Activated CD4-positive, alpha-beta memory T cell treated with anti-CD3 and anti-CD28 coated beads for 36 hours (primary cell): ENCODE measurements around the gene SIGLEC11. TPM values are rescaled to one million over a fixed set of nuclear protein-coding genes. Genes with fewer than 3 reads are reported as not detected.
"Not testable (repeated sequence)": the region's sequence is repeated elsewhere in the genome, so short reads cannot be mapped to it uniquely, and the experiment has no call there.

Source experiments
- CTCF ChIA-PET: fragments of 350-600 bp; sonication (Branson Sonifier 250); formaldehyde crosslinking; loops from one replicate; lab custom pipeline; 2021; ENCODE audit warnings: antibody characterized with exemption, inconsistent platforms; lab: Charles Lee
- POLR2A ChIA-PET: fragments of 350-600 bp; sonication (Branson Sonifier 250); formaldehyde crosslinking; loops from one replicate; lab custom pipeline; 2021; ENCODE audit warnings: antibody characterized with exemption; lab: Charles Lee
- DNase-seq: peaks from one replicate; pipeline ENCODE4 v3.0.0-alpha.2; 2020
- H3K27ac Mint-ChIP-seq: one replicate; pipeline ENCODE4 v1.8.0; 2021; ENCODE audit warnings: mixed read lengths
- H3K27me3 Mint-ChIP-seq: one replicate; pipeline ENCODE4 v1.8.0; 2021; ENCODE audit warnings: mixed read lengths
- H3K36me3 Mint-ChIP-seq: one replicate; pipeline ENCODE4 v1.8.0; 2021; ENCODE audit warnings: mixed read lengths
- H3K4me1 Mint-ChIP-seq: one replicate; pipeline ENCODE4 v1.8.0; 2021; ENCODE audit warnings: low read depth, mixed read lengths
- H3K4me3 Mint-ChIP-seq: one replicate; pipeline ENCODE4 v1.8.0; 2021; ENCODE audit warnings: mild to moderate bottlenecking, mixed read lengths
- H3K9me3 Mint-ChIP-seq: one replicate; pipeline ENCODE4 v1.8.0; 2021; ENCODE audit warnings: mixed read lengths
- intact Hi-C: fragments of 100-400 bp; cut with micrococcal nuclease; formaldehyde crosslinking; loops from one replicate; pipeline ENCODE4 v1.15.1; 2023
- total RNA-seq, 2 experiments: library from RNA; stranded (reverse); gene quantifications; one replicate each; pipeline ENCODE4 v1.2.3, GENCODE V29; 2021

SIGLEC11 gene
- total RNA-seq, 2 experiments from 2014 or later, result not detected

DNA sequence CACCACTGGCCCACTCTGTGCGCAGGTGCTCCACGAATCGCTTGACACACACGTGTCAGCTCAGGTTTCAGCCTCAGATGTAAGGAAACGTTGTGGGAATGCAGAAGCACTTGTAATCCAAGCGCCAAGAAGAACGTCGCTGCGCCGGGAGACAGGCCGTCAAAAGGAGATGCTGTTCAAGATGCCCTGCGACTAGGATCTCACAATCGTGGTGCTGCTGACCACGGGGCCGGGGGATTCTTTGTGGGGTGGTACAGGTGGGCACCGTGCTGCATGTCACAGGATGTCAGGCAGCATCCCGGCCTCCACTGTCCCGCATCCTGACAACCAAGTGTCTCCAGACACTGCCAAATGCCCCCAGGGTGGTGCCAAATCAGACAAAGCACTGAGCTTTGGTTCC lies 16.9 kb upstream of the SIGLEC11 start:
- no peaks in the 10 kb centered on the region for H3K9me3 Mint-ChIP-seq
- intact Hi-C loops, result no loop called here
- H3K4me3 Mint-ChIP-seq, result no peak overlapping the region
- CTCF ChIA-PET, result interaction anchor here (1.9 to 14.1 kb wide), 2 partner anchors 40 to 45 kb away, joined by 4 to 114 read pairs; no protein-coding TSS in a partner anchor
- no peaks in the 10 kb centered on the region for H3K4me1 Mint-ChIP-seq
- POLR2A ChIA-PET, result no interaction called here
- H3K27ac Mint-ChIP-seq, result no peak overlapping the region
- H3K36me3 Mint-ChIP-seq, result peaks cover 13% of the 10 kb centered on the region
- no peak for DNase-seq
- H3K27me3 Mint-ChIP-seq, result no peaks in the 10 kb centered on the region

DNA sequence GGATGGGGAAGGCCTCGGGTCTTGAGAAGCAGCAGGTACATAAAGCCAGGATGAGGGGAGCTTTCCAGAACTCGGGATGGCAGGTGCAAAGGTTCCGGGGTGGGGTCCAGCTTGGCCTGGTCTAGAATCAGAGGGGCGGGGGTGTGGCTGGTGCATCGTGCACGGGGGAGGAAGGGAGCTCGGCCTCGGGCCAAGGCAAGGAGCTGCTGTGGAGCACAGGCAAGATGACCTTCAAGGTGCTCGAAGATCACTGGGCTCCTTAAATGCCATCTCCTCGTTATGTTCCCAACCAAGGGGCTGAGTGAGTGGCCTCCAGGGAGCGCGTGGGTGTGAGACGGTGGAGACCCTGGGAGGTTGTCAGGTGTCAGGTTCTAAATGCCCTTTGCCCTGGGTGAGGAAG lies 16.1 kb upstream of the SIGLEC11 start:
- POLR2A ChIA-PET, result no interaction called here
- CTCF ChIA-PET, result interaction anchor here (0.6 to 14.1 kb wide), 3 partner anchors 39 to 253 kb away, joined by 3 to 114 read pairs (median 4); no protein-coding TSS in a partner anchor
- Mint-ChIP-seq H3K9me3 (no peaks in the 10 kb centered on the region), H3K27ac (no peak overlapping the region), H3K4me3 (no peak overlapping the region), H3K36me3 (peaks cover 13% of the 10 kb centered on the region), H3K27me3 (no peaks in the 10 kb centered on the region), H3K4me1 (no peaks in the 10 kb centered on the region)
- intact Hi-C loops, result no loop called here
- no peak for DNase-seq

DNA sequence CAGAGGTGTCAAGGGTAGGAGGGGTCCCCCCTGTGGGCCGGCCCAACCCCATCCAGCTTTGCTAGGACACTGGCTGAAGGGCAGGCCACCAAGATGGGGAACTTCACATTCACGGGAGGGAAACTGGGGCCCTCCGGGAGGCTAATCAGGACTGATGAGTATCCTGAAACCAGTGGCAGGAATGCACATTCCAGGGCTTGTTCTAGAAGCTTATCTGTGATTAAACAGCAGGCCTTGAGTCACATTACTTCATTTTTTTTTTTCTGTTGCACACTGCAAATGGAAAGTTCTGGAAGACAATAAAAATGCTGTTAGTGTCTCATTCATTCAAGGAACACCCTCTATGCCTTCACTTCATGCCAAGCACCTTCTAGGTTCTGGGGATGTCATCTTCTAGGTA lies 15.5 kb upstream of the SIGLEC11 start:
- no peaks in the 10 kb centered on the region for H3K4me1 Mint-ChIP-seq

DNA sequence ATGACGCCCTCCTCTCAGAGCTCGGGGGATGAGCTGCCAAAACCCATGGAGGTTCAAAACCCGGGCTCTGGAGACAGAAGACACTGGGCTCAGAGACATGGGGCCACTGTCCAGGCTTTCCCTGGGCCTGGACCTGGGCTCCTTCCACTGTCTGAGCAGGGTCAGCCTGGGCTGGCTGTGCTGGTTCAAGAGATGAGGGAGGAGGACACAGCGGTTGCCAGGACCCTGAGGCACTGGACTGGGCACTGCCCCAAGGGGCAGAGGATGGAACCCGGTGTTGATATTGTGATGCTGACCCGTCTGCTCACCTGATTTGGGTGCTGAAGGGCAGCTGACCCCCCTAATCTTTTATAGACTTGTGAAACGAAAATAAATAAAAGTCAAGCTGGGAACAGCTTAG lies 14.1 kb upstream of the SIGLEC11 start:
- intact Hi-C loops, result no loop called here
- ChIA-PET CTCF (interaction anchor here (14.1 kb wide), 1 partner anchor 37 kb away, joined by 114 read pairs; no protein-coding TSS in a partner anchor), POLR2A (no interaction called here)

More for the DNA sequence above, 15.5 kb upstream of the SIGLEC11 start:
- ChIA-PET POLR2A (no interaction called here), CTCF (interaction anchor here (14.1 kb wide), 1 partner anchor 38 kb away, joined by 114 read pairs; no protein-coding TSS in a partner anchor)
- intact Hi-C loops, result no loop called here
- no peak for DNase-seq
- no peak overlapping the region for H3K27ac Mint-ChIP-seq
- H3K9me3 Mint-ChIP-seq, result no peaks in the 10 kb centered on the region
- H3K36me3 Mint-ChIP-seq, result peaks cover 8% of the 10 kb centered on the region
- no peaks in the 10 kb centered on the region for H3K27me3 Mint-ChIP-seq
- no peak overlapping the region for H3K4me3 Mint-ChIP-seq

DNA sequence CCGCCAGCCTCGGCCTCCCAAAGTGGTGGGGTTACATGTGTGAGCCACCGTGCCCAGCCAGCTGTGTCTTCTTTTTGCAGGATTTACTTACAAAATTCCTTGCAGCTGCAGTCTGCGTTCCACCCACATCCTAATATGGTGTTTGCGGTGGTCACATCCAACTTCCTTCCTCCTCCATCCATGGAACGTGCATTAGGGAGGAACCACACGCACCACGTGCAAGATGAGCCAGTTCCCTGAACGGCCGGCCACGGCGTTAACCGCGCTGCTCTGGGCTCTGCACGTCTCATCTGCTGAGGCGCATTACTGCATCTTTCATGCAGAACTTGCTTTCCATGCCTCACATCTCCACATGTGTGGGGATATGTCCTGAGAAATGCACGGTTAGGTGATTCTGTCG lies 13.0 kb upstream of the SIGLEC11 start:
- no peaks in the 10 kb centered on the region for H3K9me3 Mint-ChIP-seq
- no peak for DNase-seq
- POLR2A ChIA-PET, result no interaction called here
- H3K4me3 Mint-ChIP-seq, result no peak overlapping the region
- intact Hi-C loops, result no loop called here
- H3K27me3 Mint-ChIP-seq, result peaks cover 3% of the 10 kb centered on the region
- CTCF ChIA-PET, result no interaction called here
- no peak overlapping the region for H3K27ac Mint-ChIP-seq
- H3K4me1 Mint-ChIP-seq, result no peaks in the 10 kb centered on the region
- peaks cover 7% of the 10 kb centered on the region for H3K36me3 Mint-ChIP-seq

More for the DNA sequence above, 14.1 kb upstream of the SIGLEC11 start:
- H3K4me1 Mint-ChIP-seq, result no peaks in the 10 kb centered on the region
- H3K36me3 Mint-ChIP-seq, result peaks cover 7% of the 10 kb centered on the region
- no peaks in the 10 kb centered on the region for H3K9me3 Mint-ChIP-seq
- no peak overlapping the region for H3K27ac Mint-ChIP-seq
- no peaks in the 10 kb centered on the region for H3K27me3 Mint-ChIP-seq
- no peak overlapping the region for H3K4me3 Mint-ChIP-seq
- DNase-seq, result no peak

DNA sequence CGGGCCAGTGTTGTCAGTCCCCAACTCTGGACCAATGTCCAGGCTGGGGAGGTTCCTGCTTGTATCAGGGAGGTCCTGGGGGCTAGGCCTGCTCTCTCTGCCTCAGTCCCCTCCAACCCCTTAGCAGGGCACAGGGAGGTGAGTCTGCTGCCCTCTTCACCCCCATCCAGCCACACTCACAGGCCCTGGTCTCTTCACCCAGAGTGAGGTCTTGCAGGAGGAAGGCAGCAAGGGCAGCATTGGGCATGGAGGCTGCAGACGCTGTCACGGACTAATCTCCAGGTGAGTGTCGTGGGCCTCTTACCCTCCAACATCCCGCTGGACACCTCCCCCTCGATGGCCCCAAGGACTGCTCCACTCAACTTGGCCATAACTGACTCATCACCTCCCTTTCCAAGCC lies 11.9 kb upstream of the SIGLEC11 start:
- Mint-ChIP-seq H3K27ac (no peak overlapping the region), H3K27me3 (peaks cover 9% of the 10 kb centered on the region), H3K36me3 (peaks cover 7% of the 10 kb centered on the region), H3K4me1 (no peaks in the 10 kb centered on the region), H3K9me3 (no peaks in the 10 kb centered on the region), H3K4me3 (no peak overlapping the region)
- ChIA-PET POLR2A (no interaction called here), CTCF (no interaction called here)
- DNase-seq, result no peak
- intact Hi-C loops, result no loop called here

DNA sequence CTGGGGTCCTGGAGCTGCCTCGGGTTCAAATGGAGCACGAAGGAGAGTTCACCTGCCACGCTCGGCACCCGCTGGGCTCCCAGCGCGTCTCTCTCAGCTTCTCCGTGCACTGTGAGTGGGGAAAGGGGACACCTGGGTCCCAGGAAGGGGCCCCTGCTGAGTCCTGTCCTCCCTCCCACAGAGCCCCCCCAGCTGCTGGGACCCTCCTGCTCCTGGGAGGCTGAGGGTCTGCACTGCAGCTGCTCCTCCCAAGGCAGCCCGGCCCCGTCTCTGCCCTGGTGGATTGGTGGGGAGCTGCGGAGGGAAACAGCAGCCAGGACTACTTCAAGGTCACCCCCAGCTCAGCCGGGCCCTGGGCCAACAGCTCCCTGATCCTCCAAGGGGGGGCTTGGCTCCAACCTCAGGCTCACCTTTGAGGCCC lies 11.0 kb upstream of the SIGLEC11 start:
- POLR2A ChIA-PET, result no interaction called here
- H3K4me3 Mint-ChIP-seq, result no peak overlapping the region
- no peak overlapping the region for H3K27ac Mint-ChIP-seq
- intact Hi-C loops, result no loop called here
- H3K27me3 Mint-ChIP-seq, result peaks cover 9% of the 10 kb centered on the region
- peaks cover 6% of the 10 kb centered on the region for H3K36me3 Mint-ChIP-seq
- DNase-seq, result no peak
- CTCF ChIA-PET, result no interaction called here
- no peaks in the 10 kb centered on the region for H3K4me1 Mint-ChIP-seq
- H3K9me3 Mint-ChIP-seq, result no peaks in the 10 kb centered on the region

DNA sequence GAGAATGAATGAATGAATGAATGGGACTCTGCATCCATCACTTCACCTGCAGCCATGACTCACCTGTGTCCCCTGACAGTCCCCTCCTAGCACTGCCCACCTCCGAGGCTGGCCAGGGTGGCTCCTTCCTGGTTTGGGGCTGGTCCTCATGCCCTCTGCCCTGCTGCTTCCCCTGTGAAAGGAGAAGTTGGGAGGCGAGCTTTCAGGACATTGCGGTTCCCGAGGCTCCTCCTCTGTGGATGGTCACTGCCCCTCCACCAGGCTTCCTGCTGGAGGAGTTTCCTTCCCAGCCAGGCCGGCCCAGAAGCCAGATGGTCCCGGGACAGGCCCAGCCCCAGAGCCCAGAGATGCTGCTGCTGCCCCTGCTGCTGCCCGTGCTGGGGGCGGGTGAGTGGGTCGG lies 8.4 kb upstream of the SIGLEC11 start:
- CTCF ChIA-PET, POLR2A ChIA-PET, H3K4me1 Mint-ChIP-seq, H3K4me3 Mint-ChIP-seq, DNase-seq, H3K9me3 Mint-ChIP-seq, H3K36me3 Mint-ChIP-seq, intact Hi-C loops, H3K27ac Mint-ChIP-seq: not testable (repeated sequence)
- H3K27me3 Mint-ChIP-seq, result peaks cover 12% of the 10 kb centered on the region

DNA sequence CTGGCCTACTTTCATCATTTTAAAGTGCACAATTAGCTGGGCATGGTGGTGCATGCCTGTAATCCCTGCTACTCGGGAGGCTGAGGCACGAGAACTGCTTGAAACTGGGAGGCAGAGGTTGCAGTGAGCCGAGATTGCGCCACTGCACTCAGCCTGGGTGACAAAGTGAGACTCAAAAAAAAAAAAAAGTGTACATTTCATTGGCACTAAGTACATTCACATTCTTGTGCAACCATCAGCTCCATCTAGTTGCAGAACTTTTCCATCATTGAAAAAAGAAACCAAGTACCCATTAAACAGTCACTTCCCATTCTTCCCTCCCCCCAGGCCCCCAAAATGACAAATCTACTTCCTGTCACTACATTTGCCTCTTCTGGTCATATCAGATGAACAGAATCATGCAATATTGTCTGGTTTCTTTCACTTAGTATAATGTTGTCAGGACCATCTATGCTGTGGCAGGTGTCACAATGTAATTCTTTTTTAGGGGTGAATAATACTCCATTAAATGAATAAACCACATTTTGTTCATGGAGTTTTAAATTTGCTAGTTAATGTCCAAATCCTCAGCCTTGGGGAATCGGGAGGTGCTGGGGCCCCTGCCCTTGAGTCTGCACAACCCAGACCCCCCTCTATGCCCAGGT lies 7.4 kb upstream of the SIGLEC11 start:
- Mint-ChIP-seq H3K27ac (no peak overlapping the region), H3K27me3 (peaks cover 13% of the 10 kb centered on the region), H3K9me3 (no peaks in the 10 kb centered on the region), H3K4me3 (no peak overlapping the region), H3K4me1 (no peaks in the 10 kb centered on the region), H3K36me3 (no peaks in the 10 kb centered on the region)
- DNase-seq, result no peak
- POLR2A ChIA-PET, result no interaction called here
- CTCF ChIA-PET, result interaction anchor here (0.6 kb wide), 1 partner anchor 49 kb away, joined by 3 read pairs; no protein-coding TSS in a partner anchor
- intact Hi-C loops, result no loop called here

DNA sequence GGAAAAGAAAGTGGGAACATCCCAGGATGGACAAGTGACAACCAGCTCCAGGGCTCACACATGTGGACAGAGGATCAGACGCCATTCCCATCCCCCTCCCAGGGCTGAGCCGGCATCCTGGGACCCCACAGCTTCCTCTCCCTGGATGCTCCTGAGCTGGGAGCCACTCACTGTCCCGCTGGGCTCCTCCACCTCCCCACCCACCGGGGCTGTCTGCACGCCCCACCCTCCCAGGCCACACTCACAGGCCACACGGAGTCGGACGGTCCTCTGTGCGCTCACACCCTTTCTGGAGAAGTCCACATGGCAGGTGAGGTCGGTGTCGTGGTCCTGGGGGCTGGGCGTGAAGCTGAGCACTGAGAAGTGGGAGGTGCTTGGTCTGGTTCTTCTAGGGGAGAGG lies 1.1 kb downstream of the SIGLEC11 start:
- H3K27ac Mint-ChIP-seq, CTCF ChIA-PET, H3K9me3 Mint-ChIP-seq, H3K27me3 Mint-ChIP-seq, H3K4me3 Mint-ChIP-seq, POLR2A ChIA-PET, H3K36me3 Mint-ChIP-seq, intact Hi-C loops, H3K4me1 Mint-ChIP-seq, DNase-seq: not testable (repeated sequence)

DNA sequence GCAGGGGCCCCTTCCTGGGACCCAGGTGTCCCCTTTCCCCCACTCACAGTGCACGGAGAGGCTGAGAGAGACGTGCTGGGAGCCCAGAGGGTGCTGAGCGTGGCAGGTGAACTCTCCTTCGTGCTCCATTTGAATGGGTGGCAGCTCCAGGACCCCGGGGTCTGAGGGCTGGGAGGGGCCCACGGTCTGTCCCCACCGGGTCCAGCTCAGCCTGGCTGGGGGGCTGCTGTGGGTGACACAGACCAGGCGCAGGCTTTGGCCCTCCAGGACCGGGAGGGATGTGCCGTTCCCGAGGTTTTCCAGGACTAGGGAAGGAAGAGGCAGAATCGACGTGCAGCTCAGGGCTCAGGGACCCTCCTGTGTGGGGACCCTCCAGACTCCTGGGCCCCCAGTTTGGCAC lies 2.4 kb downstream of the SIGLEC11 start:
- peaks cover 12% of the 10 kb centered on the region for H3K27me3 Mint-ChIP-seq
- H3K4me1 Mint-ChIP-seq, DNase-seq, H3K36me3 Mint-ChIP-seq, H3K9me3 Mint-ChIP-seq, intact Hi-C loops, H3K4me3 Mint-ChIP-seq, POLR2A ChIA-PET, H3K27ac Mint-ChIP-seq, CTCF ChIA-PET: not testable (repeated sequence)

DNA sequence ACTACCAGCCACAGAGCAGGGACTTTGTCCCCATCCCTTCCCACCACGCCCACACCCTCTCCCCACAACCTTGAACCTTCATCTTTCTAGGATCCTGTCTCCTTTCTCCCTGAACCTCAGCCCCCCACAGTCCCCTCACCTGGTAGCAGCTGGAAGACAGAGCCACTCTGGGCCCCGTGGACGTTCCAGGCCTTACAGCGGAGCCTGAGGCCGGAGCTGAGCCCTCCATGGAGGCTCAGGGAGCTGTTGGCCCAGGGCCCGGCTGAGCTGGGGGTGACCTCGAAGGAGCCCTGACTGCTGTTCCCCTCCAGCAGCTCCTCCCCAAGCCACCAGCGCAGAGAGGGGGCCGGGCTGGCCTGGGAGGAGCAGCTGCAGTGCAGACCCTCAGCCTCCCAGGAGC lies 2.8 kb downstream of the SIGLEC11 start:
- H3K27me3 Mint-ChIP-seq, result peaks cover 13% of the 10 kb centered on the region
- H3K27ac Mint-ChIP-seq, H3K4me3 Mint-ChIP-seq, intact Hi-C loops, H3K36me3 Mint-ChIP-seq, CTCF ChIA-PET, H3K4me1 Mint-ChIP-seq, DNase-seq, H3K9me3 Mint-ChIP-seq: not testable (repeated sequence)
- POLR2A ChIA-PET, result interaction anchor here (0.6 kb wide), 1 partner anchor 88 kb away, joined by 3 read pairs; no protein-coding TSS in a partner anchor
